T-cell (primary cell): Measurements from ENCODE around the gene ATP9B. TPM values are rescaled to one million over a fixed set of nuclear protein-coding genes. Genes with fewer than 3 reads are reported as not detected.

ENCODE experiments used
- ATAC-seq, 4 experiments: fragments of 200-7000 bp in 3 of 4; fragments of 150-1000 bp in 1 of 4; cut with Tn5 transposase; replicated peaks in 1 of 4; 1 replicate in 3 of 4; 2 replicates in 1 of 4; pipeline ENCODE4 v1.10.0; 2021; ENCODE audit warnings: moderate library complexity in 3 of 4, mild to moderate bottlenecking in 2 of 4, moderate number of reproducible peaks in 1 of 4
- CTCF ChIA-PET, 2 donors: fragments of 300-600 bp; sonication (Branson Sonifier 250); formaldehyde crosslinking; loops; one replicate each; lab custom pipeline; 2022; ENCODE audit warnings: antibody characterized with exemption in 2 of 2; lab: Charles Lee
- POLR2A ChIA-PET, 2 donors: fragments of 300-600 bp; sonication (Branson Sonifier 250); formaldehyde crosslinking; loops; one replicate each; lab custom pipeline; 2022; ENCODE audit warnings: antibody characterized with exemption in 2 of 2; lab: Charles Lee
- DNase-seq, 35 experiments: peaks; one replicate each; pipeline versions ENCODE4 v3.0.0 to v3.0.0-alpha.2; 2013 to 2023
- H3K27ac ChIP-seq: one replicate; pipeline ENCODE4 v1.5.1; 2013; ENCODE audit warnings: low read length
- H3K27me3 ChIP-seq, 2 experiments: replicated peaks in 1 of 2; 1 replicate in 1 of 2; 2 replicates in 1 of 2; pipeline versions ENCODE4 v1.6.1 to v1.7.0; 2013; ENCODE audit warnings: low read length in 1 of 2, mixed read lengths in 1 of 2; ENCODE audit not compliant: control insufficient read depth in 2 of 2, insufficient read depth in 2 of 2; ENCODE audit errors: extremely low read depth in 1 of 2
- H3K36me3 ChIP-seq, 2 donors: 1 replicate in 1 of 2; 2 replicates in 1 of 2; pipeline versions ENCODE4 v1.6.1 to v1.7.0; 2013; ENCODE audit warnings: low read length in 1 of 2; ENCODE audit not compliant: control insufficient read depth in 2 of 2, insufficient read depth in 1 of 2; ENCODE audit errors: extremely low read depth in 1 of 2
- H3K4me1 ChIP-seq, 2 experiments: 1 replicate in 1 of 2; 2 replicates in 1 of 2; pipeline versions ENCODE4 v1.6.1 to v1.7.0; 2013; ENCODE audit warnings: low read length in 2 of 2, mixed read lengths in 1 of 2; ENCODE audit not compliant: insufficient read depth in 2 of 2, control insufficient read depth in 1 of 2; ENCODE audit errors: extremely low read depth in 1 of 2
- H3K4me3 ChIP-seq, 2 donors: 1 replicate in 1 of 2; 2 replicates in 1 of 2; pipeline versions ENCODE4 v1.5.1 to v1.7.0; 2013; ENCODE audit warnings: mild to moderate bottlenecking in 2 of 2, low read length in 1 of 2, moderate library complexity in 1 of 2; ENCODE audit not compliant: control insufficient read depth in 1 of 2; ENCODE audit errors: extremely low read depth in 1 of 2
- H3K9me3 ChIP-seq: 2 replicates; pipeline ENCODE4 v1.7.0; 2013
- H3K27ac Mint-ChIP-seq, 2 donors: one replicate each; pipeline ENCODE4 v1.8.0; 2020 to 2021; ENCODE audit warnings: mild to moderate bottlenecking in 2 of 2, mixed read lengths in 2 of 2
- H3K27me3 Mint-ChIP-seq, 2 donors: one replicate each; pipeline ENCODE4 v1.8.0; 2021 to 2022; ENCODE audit warnings: mixed read lengths in 2 of 2
- H3K36me3 Mint-ChIP-seq: one replicate; pipeline ENCODE4 v1.8.0; 2021; ENCODE audit warnings: mixed read lengths
- H3K4me1 Mint-ChIP-seq, 3 donors: one replicate each; pipeline ENCODE4 v1.8.0; 2020 to 2022; ENCODE audit warnings: mixed read lengths in 3 of 3, mild to moderate bottlenecking in 1 of 3
- H3K4me3 Mint-ChIP-seq, 3 donors: one replicate each; pipeline ENCODE4 v1.8.0; 2020 to 2022; ENCODE audit warnings: mild to moderate bottlenecking in 3 of 3, mixed read lengths in 3 of 3, moderate library complexity in 3 of 3
- H3K9me3 Mint-ChIP-seq, 3 donors: one replicate each; pipeline ENCODE4 v1.8.0; 2020 to 2022; ENCODE audit warnings: mixed read lengths in 3 of 3
- WGBS: methylation state at CpG from one replicate; pipeline ENCODE4 v1.1.5; 2013; ENCODE audit warnings: missing lambda C conversion rate; ENCODE audit not compliant: insufficient coverage; 5-methylcytosine and 5-hydroxymethylcytosine counted together
- total RNA-seq, 35 experiments: library from RNA in 6 of 35; stranded (reverse) in 6 of 35; fragments of 120-200 nt in 1 of 35; gene quantifications; one replicate each; pipeline versions ENCODE4 v1.2.1 to v1.2.4 and lab custom pipeline; 2013 to 2026

The ATP9B gene
- total RNA-seq, 5 donors from 2014 or later (not counting 1 experiment from before 2014, with no cell fraction given) = 54.1 to 95.2 (median 65.4) TPM

DNA sequence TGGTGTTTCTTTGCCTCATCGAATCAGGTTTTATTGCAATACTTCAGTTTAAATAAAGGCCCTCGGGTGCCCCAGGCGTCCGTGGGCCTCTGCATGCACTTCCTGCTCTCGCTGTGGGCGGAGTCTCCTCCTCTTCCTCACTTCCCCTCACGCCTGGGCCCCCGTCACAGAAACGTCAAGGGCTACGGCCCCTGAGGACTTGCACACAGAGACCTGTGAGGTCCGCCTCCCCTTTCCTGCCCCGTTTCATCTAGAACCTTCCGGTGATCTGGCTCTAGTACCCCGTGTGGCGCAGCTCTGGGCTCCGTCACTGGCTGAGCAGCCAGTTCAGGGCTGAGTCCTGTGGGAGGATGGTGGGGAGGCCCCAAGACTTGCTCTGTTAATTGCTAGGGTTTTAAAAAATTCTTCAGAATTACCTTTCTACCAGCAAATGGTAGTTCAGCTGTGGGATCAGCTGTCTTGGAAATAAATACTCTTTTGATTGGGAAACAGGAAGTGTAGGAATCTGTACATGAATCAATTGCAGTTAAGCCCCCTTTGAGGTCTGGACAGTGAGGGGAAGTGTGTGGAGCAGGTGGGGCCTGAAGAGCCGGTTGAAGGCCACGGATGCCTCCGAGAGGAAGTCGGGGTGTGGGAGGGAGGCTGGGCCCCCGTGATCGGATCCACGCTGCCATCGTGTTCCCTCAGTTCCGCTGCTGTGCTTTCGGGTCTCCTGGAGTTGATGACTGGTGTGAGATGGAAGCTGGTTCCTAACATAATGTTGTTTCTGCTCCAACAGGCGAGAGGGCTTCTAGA is 336.8 kb downstream of the ATP9B start:
- peaks cover 6 to 10% of the 10 kb centered on the region in 2 donors for H3K36me3 ChIP-seq
- ChIA-PET CTCF (interaction anchor here (0.5 to 1.4 kb wide), 7 partner anchors 9 to 118 kb away, joined by 3 to 8 read pairs (median 6); no protein-coding TSS in a partner anchor), POLR2A (interaction anchor here (0.5 to 1.5 kb wide), 5 partner anchors 13 to 487 kb away, joined by 3 to 9 read pairs (median 5); no protein-coding TSS in a partner anchor)
- H3K27ac ChIP-seq = peak overlapping the region; percentile 97
- 8% methylated on average over 14 of the region's 27 CpGs for WGBS
- H3K27me3 ChIP-seq = no peaks in the 10 kb centered on the region
- ATAC-seq (peak; percentile 74 to 86 (median 81)), DNase-seq (peak; percentile 69 to 97 (median 92))
- H3K9me3 Mint-ChIP-seq = no peaks in the 10 kb centered on the region
- peaks cover 9% of the 10 kb centered on the region for H3K36me3 Mint-ChIP-seq
- H3K4me1 Mint-ChIP-seq = peaks cover 63 to 69% (median 66%) of the 10 kb centered on the region in 3 donors
- no peaks in the 10 kb centered on the region for H3K27me3 Mint-ChIP-seq
- peak overlapping the region; percentile 10 to 37 for H3K4me3 ChIP-seq
- H3K27ac Mint-ChIP-seq = peak overlapping the region; percentile 97
- H3K9me3 ChIP-seq = no peaks in the 10 kb centered on the region
- peaks cover 39 to 65% of the 10 kb centered on the region in 2 experiments for H3K4me1 ChIP-seq
- H3K4me3 Mint-ChIP-seq = peak overlapping the region; percentile 79 to 91 (median 88)

DNA sequence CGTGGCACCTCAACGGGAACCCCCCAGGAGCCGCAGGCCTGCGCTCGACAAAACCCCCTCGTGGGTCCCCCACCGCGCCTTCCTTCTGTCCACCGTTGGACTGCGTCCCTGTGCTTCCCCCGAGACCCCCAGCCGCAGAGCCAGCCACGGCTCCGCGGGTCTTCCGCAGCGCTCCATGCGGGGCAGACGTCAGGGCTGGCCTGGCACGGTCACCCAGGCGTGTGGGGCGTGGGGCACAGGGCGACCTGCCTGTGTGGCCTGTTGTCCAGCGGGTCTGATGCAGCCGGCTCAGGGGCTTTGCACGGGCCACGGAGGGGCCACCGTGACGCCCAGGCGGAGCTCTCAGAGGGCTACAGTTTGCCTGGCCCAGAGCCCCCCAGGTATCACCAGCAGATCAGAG is 337.5 kb downstream of the ATP9B start:
- Histone ChIP-seq H3K4me3 (no peak overlapping the region), H3K9me3 (no peaks in the 10 kb centered on the region), H3K4me1 (peaks cover 33 to 58% of the 10 kb centered on the region in 2 experiments), H3K27ac (peak overlapping the region; percentile 97), H3K36me3 (peaks cover 6 to 16% of the 10 kb centered on the region in 2 donors), H3K27me3 (no peaks in the 10 kb centered on the region)
- POLR2A ChIA-PET = interaction anchor here in 1 of 2 donors (1.5 kb wide), 1 partner anchor 117 kb away, joined by 9 read pairs; no protein-coding TSS in a partner anchor
- ATAC-seq = no peak
- peaks cover 57 to 63% (median 59%) of the 10 kb centered on the region in 3 donors for H3K4me1 Mint-ChIP-seq
- no peaks in the 10 kb centered on the region for H3K9me3 Mint-ChIP-seq
- 96% methylated on average over 30 of the region's 30 CpGs for WGBS
- peak overlapping the region in 2 of 3 donors; percentile 79 to 91 for H3K4me3 Mint-ChIP-seq
- CTCF ChIA-PET = interaction anchor here in 1 of 2 donors (0.6 kb wide), 1 partner anchor 15 kb away, joined by 3 read pairs; no protein-coding TSS in a partner anchor
- peaks cover 9% of the 10 kb centered on the region for H3K36me3 Mint-ChIP-seq
- no peaks in the 10 kb centered on the region for H3K27me3 Mint-ChIP-seq
- no peak for DNase-seq
- peak overlapping the region; percentile 97 for H3K27ac Mint-ChIP-seq

DNA sequence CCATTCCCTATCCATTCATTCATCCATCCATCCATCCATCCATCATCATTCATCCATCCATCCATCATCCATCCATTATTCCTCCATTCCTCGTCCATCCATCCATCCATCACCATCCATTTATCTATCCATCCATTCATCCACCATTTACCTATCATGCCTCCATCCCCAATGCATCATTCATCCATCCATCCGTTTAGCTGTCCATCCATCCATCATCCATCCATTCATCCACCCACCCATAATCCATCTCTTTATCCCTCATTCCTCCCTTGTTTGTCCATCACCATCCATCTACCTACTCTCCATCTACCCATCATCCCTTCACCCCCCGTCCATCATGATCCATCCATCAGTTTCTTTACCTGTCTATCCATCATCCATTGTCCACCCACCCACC is 340.1 kb downstream of the ATP9B start:
- H3K4me1 Mint-ChIP-seq = peaks cover 49 to 51% (median 49%) of the 10 kb centered on the region in 3 donors
- ChIA-PET POLR2A (no interaction called here), CTCF (no interaction called here)
- DNase-seq (no peak), ATAC-seq (no peak)
- H3K36me3 ChIP-seq = peaks cover 9 to 36% of the 10 kb centered on the region in 2 donors
- no peaks in the 10 kb centered on the region for H3K27me3 Mint-ChIP-seq
- H3K27me3 ChIP-seq = no peaks in the 10 kb centered on the region
- H3K9me3 ChIP-seq = no peaks in the 10 kb centered on the region
- no peaks in the 10 kb centered on the region for H3K9me3 Mint-ChIP-seq
- H3K4me3 ChIP-seq = no peak overlapping the region
- WGBS = 85% methylated on average over 3 of the region's 3 CpGs
- H3K4me3 Mint-ChIP-seq = no peak overlapping the region
- peaks cover 22% of the 10 kb centered on the region for H3K36me3 Mint-ChIP-seq
- no peak overlapping the region for H3K27ac ChIP-seq
- H3K4me1 ChIP-seq = peaks cover 18 to 33% of the 10 kb centered on the region in 2 experiments
- H3K27ac Mint-ChIP-seq = no peak overlapping the region

DNA sequence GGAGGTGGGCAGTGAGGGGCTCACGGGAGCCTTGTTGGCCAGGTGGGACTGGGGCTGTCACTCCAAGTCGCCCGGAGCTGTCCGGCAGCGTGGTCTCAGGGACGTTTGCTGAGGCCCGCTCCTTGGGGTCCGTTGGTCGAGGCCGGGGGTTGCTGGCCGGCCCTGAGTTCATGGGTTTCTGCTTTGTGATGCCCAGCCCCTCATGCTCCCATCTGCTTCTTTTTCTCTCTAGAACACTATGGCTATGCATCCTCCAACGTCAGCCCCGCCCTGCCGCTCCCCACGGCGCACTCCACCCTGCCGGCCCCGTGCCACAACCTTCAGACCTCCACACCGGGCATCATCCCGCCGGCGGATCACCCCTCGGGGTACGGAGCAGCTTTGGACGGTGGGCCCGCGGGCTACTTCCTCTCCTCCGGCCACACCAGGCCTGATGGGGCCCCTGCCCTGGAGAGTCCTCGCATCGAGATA is 341.0 kb downstream of the ATP9B start:
- ChIA-PET POLR2A (no interaction called here), CTCF (no interaction called here)
- H3K4me1 ChIP-seq = peaks cover 9 to 24% of the 10 kb centered on the region in 2 experiments
- no peak overlapping the region for H3K27ac Mint-ChIP-seq
- H3K4me3 ChIP-seq = no peak overlapping the region
- H3K36me3 ChIP-seq = peaks cover 9 to 42% of the 10 kb centered on the region in 2 donors
- no peaks in the 10 kb centered on the region for H3K27me3 ChIP-seq
- 98% methylated on average over 18 of the region's 30 CpGs for WGBS
- H3K36me3 Mint-ChIP-seq = peaks cover 29% of the 10 kb centered on the region
- H3K27me3 Mint-ChIP-seq = no peaks in the 10 kb centered on the region
- H3K4me3 Mint-ChIP-seq = no peak overlapping the region
- H3K27ac ChIP-seq = no peak overlapping the region
- peaks cover 44 to 49% (median 47%) of the 10 kb centered on the region in 3 donors for H3K4me1 Mint-ChIP-seq
- ATAC-seq (no peak), DNase-seq (no peak)
- no peaks in the 10 kb centered on the region for H3K9me3 Mint-ChIP-seq
- no peaks in the 10 kb centered on the region for H3K9me3 ChIP-seq

DNA sequence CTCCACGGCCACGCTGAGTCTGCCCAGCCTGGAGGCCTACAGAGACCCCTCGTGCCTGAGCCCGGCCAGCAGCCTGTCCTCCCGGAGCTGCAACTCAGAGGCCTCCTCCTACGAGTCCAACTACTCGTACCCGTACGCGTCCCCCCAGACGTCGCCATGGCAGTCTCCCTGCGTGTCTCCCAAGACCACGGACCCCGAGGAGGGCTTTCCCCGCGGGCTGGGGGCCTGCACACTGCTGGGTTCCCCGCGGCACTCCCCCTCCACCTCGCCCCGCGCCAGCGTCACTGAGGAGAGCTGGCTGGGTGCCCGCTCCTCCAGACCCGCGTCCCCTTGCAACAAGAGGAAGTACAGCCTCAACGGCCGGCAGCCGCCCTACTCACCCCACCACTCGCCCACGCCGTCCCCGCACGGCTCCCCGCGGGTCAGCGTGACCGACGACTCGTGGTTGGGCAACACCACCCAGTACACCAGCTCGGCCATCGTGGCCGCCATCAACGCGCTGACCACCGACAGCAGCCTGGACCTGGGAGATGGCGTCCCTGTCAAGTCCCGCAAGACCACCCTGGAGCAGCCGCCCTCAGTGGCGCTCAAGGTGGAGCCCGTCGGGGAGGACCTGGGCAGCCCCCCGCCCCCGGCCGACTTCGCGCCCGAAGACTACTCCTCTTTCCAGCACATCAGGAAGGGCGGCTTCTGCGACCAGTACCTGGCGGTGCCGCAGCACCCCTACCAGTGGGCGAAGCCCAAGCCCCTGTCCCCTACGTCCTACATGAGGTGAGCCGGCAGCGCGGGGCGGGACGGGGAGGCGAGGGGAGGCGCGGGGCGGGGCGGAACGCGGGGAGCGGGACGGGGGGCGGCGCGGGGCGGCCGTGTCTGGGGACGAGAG is 341.8 kb downstream of the ATP9B start:
- Mint-ChIP-seq H3K36me3 (peaks cover 28% of the 10 kb centered on the region), H3K27ac (no peak overlapping the region), H3K9me3 (no peaks in the 10 kb centered on the region), H3K4me1 (peaks cover 40 to 42% (median 41%) of the 10 kb centered on the region in 3 donors), H3K4me3 (no peak overlapping the region), H3K27me3 (no peaks in the 10 kb centered on the region)
- Histone ChIP-seq H3K9me3 (no peaks in the 10 kb centered on the region), H3K27me3 (no peaks in the 10 kb centered on the region), H3K4me1 (peaks cover 4 to 17% of the 10 kb centered on the region in 2 experiments), H3K27ac (no peak overlapping the region), H3K36me3 (peaks cover 9 to 42% of the 10 kb centered on the region in 2 donors), H3K4me3 (no peak overlapping the region)
- POLR2A ChIA-PET = no interaction called here
- CTCF ChIA-PET = no interaction called here
- 96% methylated on average over 64 of the region's 84 CpGs for WGBS
- no peak for DNase-seq
- ATAC-seq = peak in 1 of 4 experiments; percentile 4
